ENCODE results near the gene STAT3.
A peak's percentile ranks its signal among the peaks of the same experiment; 100 is the strongest.
"Not testable (repeated sequence)": the region's sequence is repeated elsewhere in the genome, so short reads cannot be mapped to it uniquely, and the experiment has no call there.

The STAT3 gene

GRCh38 chr17:42276359-42276608 lies 112.0 kb downstream of the STAT3 start, which contains the start of gene STAT5B:
TSS of gene STAT5B (minus strand) at chr17:42276391. CDS start at chr17:42232127, 44,264 bp downstream.
- peak; percentile 62 for DNase-seq (ENCODE audit: low spot score)

DNA sequence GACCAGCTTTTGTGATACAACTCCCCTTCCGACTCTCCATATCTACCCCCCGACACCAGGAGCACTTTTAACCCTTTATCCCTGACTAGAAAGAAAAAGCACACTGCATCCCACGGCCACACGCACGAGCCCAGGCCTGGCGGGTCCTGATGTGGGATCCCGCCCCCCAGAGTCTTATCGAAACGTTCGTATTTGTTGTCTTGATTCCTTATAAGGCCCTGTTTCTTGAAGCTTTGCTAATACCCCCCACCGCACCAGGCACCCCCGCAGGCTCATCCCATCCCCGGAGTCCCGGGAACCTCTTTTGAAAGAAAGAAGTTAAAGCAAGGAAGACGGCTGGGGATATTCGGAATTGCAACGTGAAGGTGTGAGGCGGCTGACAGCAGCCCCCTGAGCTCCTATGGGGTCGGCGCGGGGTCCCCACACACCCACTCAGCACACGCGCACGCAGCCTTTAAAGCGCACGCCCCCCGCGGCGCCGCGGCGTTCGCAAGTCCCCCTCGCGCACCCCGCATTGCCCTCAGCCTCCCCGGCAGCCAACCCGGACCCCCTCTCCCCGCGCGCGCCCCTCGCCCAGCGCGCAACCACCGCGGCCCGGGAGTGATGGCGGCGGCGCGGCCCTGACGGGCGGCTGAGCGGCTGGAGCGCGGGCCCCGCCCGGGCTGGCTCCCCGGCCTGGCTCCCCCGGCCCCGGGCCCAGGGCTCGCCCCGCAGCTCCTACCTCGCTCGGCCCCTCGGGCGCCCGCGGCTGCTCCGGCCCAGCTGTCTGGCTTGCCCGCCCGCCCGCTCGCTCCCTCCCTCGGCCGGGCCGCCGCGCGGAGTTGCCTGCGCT lies 112.5 kb downstream of the STAT3 start:
- DNase-seq (ENCODE audit: low spot score): no peak

GRCh38 chr17:42274812-42275526 lies 113.3 kb downstream of the STAT3 start:
- DNase-seq (ENCODE audit: low spot score): no peak

GRCh38 chr17:42274253-42274542 lies 114.0 kb downstream of the STAT3 start:
- no peak for DNase-seq (ENCODE audit: low spot score)

DNA sequence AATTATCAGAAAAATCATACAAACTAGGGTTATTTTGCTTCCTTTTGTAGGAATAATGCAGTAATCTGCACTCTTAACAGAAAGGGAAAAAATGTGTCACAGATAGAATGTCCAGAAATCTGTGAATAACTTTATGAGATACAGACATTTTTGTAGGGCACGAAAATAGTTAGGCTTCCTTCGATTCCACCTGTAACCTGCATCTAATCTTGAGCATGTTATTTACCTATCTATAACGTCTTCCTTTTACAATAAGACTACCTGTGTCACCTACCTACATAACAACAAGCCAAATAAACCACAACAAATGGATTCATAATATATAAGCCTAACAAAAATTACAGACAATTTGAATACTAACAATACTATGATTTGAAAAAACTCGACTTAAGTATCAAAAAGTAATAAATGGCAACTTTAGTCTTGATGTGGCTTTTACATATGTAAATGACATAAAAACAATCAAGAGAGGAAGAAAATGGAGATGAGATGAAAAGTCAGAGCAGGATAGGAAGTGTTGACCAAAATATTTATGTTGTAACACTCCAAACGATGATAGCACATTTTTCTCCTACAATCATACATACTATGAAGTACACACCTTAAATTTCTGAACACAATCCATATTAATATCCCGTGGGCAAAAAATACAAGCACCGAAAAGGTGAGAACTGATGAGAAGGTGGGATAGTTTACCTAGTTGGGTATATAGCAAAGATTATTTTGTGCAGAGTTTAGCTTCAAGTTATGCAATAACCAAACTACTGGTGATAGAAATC lies 114.6 kb downstream of the STAT3 start:
- no peak for DNase-seq (ENCODE audit: low spot score)

GRCh38 chr17:42272162-42272907 lies 115.9 kb downstream of the STAT3 start:
- peak; percentile 48 for DNase-seq (ENCODE audit: low spot score)

- no peak for DNase-seq (ENCODE audit: low spot score)
Measured at GRCh38 chr17:42271779-42272035, 116.5 kb downstream of the STAT3 start.

DNA sequence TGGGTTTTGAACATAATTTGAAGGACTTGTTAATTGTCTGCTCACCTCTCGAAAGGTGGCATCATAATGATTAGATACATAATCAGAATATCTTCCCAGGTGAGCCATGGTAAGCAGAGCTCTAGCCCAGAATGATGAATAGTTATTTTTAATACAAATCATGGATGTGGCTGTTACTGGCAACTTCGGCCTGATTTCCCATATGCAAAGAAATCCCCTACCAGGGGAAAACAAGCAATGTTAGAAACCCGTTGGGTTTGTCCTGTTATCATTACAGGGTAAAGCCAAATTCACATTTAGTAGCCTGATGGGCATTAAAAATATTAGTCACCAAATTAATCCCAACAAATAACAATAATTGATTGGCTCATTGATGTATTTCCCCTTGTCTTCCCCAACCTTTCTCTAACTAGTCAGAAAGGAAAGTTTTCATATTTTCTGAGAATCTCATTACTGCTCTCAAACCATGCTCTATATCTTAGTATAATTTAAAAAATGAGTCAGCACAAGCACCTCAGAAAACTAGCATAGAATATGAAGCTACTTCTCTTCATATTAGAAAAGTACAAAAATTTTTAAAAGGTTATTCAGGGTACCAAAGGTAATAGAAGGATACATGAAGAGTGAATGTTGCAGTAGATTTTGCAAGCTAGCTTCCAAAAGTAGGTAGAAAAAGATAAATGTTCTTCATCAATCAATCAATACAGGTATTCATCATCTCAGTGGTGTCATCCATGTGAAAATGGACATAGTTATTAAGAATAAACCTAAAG lies 117.0 kb downstream of the STAT3 start:
- peak; percentile 41 for DNase-seq (ENCODE audit: low spot score)

- DNase-seq (ENCODE audit: low spot score): no peak
Measured at GRCh38 chr17:42270596-42270995, 117.6 kb downstream of the STAT3 start.

GRCh38 chr17:42270170-42270535 lies 118.1 kb downstream of the STAT3 start:
- no peak for DNase-seq (ENCODE audit: low spot score)

DNA sequence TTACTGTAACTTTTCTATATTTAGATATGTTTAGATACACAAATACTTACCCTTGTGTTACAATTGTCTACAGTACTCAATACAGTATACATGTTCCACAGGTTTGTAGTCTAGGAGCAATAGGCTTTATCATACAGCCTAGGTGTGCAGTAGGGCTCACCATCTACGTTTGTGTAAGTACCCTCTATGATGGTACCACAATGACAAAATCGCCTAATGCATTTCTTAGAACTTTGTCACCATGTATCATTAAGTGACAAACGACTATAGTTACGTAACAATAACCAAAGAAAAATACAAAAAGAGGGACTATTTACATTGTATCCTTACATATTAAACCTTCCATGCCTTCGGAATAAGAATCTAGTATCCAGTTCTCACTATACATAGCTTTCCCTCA lies 120.0 kb downstream of the STAT3 start:
- DNase-seq (ENCODE audit: low spot score): no peak

DNA sequence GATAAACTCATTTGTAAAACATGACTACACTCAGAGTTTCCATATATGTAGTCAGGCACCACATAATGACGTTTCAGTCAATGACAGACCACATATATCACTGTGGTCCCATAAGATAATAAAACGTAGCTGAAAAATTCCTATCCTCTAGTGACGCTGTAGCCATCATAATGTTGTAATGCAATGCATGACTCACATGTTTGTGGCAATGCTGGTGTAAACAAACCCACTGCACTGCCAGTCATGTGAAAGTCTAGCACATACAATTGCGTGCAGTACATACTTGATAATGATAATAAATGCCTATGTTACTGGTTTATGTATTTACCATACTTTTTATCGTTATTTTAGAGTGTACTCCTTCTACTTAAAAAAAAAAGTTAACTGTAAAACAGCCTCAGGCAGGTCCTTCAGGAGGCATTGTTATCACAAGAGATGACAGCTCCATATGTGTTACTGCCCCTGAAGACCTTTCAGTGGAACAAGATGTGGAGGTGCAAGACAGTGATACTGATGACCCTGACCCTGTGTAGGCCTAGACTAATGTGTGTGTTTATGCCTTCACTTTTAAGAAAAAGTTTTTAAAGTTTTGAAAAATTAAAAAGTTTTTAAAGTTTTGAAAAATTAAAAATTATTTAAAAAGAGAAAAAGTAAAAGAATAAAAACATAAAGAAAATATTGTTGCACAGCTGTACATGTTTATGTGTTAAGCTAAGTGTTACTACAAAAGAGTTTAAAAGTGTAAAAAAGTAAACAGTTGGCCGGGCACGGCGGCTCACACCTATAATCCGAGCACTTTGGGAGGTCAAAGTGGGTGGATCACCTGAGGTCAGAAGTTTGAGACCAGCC lies 121.1 kb downstream of the STAT3 start:
- DNase-seq (ENCODE audit: low spot score): peak; percentile 74

DNA sequence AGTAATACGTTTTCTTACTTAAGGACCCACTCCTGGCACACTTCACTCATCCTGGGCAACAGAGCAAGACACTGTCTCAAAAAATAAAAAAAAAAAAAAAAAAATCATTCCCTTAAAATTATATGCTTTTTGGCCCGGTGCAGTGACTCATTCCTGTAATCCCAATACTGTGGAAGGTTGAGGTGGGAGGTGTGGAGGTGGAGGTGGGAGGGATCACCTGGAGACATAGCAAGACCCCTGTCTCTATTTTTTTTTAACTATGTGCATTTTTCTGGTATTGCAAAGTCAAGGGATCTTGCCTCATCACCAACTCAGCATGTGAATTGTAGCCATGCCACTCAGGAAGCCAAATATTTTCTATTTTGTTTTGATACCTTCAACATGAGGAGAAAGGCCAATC lies 121.8 kb downstream of the STAT3 start:
- no peak for DNase-seq (ENCODE audit: low spot score)

GRCh38 chr17:42264366-42264765 lies 123.9 kb downstream of the STAT3 start:
- DNase-seq (ENCODE audit: low spot score): not testable (repeated sequence)

Measured in CD4-positive, alpha-beta T cell treated with Interleukin-15 for 4 hours (primary cell).